Measurements from ENCODE around the gene IFNL4.

- TF ChIP-seq CTCF (conservative IDR thresholded peaks at IDR 0.05; ENCODE audit: low read length) = no peak
- no peak for TF ChIP-seq EZH2phosphoT487 (IDR thresholded peaks at IDR 0.05; ENCODE audit: borderline replicate concordance)
Observed at GRCh38 chr19:39262496-39262895, 13.8 kb upstream of the IFNL4 start.
